ENCODE measurements around the gene CDH2. TPM values are rescaled to one million over a fixed set of nuclear protein-coding genes. Genes with fewer than 3 reads are reported as not detected.

CDH2 gene
- total RNA-seq, 1 donor from 2014 or later = 363 TPM

GRCh38 chr18:28095631-28096030 is 81.3 kb downstream of the CDH2 start:
- no peak overlapping the region for H2AFZ ChIP-seq (ENCODE audit: low read depth, low read length)
- Mint-ChIP-seq H3K9me3 (ENCODE audit: unreplicated experiment) (no peaks in the 10 kb centered on the region), H3K27ac (ENCODE audit: unreplicated experiment) (no peak overlapping the region), H3K27me3 (ENCODE audit: low read depth, unreplicated experiment) (no peaks in the 10 kb centered on the region), H3K4me3 (ENCODE audit: unreplicated experiment) (no peak overlapping the region), H3K36me3 (ENCODE audit: low read depth, unreplicated experiment) (peaks cover 28% of the 10 kb centered on the region), H3K4me1 (ENCODE audit: low read depth, unreplicated experiment) (peaks cover 18% of the 10 kb centered on the region)
- H4K20me1 ChIP-seq (ENCODE audit: insufficient read depth, low read length) = peaks cover 13% of the 10 kb centered on the region
- DNase-seq (ENCODE audit: low read depth) = no peak
- no peak for FAIRE-seq
- no peaks in the 10 kb centered on the region for H3K9me3 ChIP-seq (ENCODE audit: insufficient read depth, low read depth, low read length)
- no peak overlapping the region for H3K4me3 ChIP-seq (ENCODE audit: insufficient read depth, low read depth, low read length)
- peaks cover 4% of the 10 kb centered on the region for H3K4me1 ChIP-seq (ENCODE audit: insufficient read depth, low read length)
- TF ChIP-seq CTCF (IDR thresholded peaks at IDR 0.05; ENCODE audit: insufficient read depth, low read depth, low read length) (no peak), EZH2 (IDR thresholded peaks at IDR 0.05; ENCODE audit: insufficient read depth, low read length) (no peak)
- no peak overlapping the region for H3K4me2 ChIP-seq (ENCODE audit: low read length)
- no peaks in the 10 kb centered on the region for H3K27me3 ChIP-seq (ENCODE audit: insufficient read depth, low read length)
- peaks cover 14% of the 10 kb centered on the region for H3K36me3 ChIP-seq (ENCODE audit: insufficient read depth, low read length)
- peaks cover 97% of the 10 kb centered on the region for H3K79me2 ChIP-seq (ENCODE audit: insufficient read depth, low read length)
- H3K27ac ChIP-seq (ENCODE audit: low read depth, low read length) = peak overlapping the region; percentile 47
- H3K9ac ChIP-seq (ENCODE audit: low read length) = no peak overlapping the region

DNA sequence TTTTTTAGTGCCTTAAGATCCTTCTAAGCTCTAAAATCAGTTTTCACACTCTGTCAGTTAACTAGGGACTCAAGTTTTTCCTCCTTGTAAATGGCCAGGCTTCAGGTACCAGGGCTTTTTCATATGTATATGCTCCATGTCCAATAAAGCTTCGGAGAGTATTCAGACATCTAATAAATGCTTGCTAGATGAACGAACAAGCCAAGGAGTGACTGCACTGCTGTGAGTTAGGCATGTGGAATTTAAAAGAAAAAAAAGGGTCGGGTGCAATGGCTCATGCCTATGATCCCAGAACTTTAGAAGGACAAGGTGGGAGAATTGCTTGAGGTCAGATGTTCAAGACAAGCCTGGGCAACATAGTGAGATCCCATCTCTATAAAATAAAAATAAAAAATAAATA is 81.9 kb downstream of the CDH2 start:
- Mint-ChIP-seq H3K27ac (ENCODE audit: unreplicated experiment) (peak overlapping the region; percentile 34), H3K9me3 (ENCODE audit: unreplicated experiment) (no peaks in the 10 kb centered on the region), H3K4me1 (ENCODE audit: low read depth, unreplicated experiment) (peaks cover 18% of the 10 kb centered on the region), H3K27me3 (ENCODE audit: low read depth, unreplicated experiment) (no peaks in the 10 kb centered on the region), H3K4me3 (ENCODE audit: unreplicated experiment) (no peak overlapping the region), H3K36me3 (ENCODE audit: low read depth, unreplicated experiment) (peaks cover 25% of the 10 kb centered on the region)
- Histone ChIP-seq H3K4me1 (ENCODE audit: insufficient read depth, low read length) (peaks cover 4% of the 10 kb centered on the region), H3K4me2 (ENCODE audit: low read length) (no peak overlapping the region), H3K9ac (ENCODE audit: low read length) (peak overlapping the region; percentile 29), H3K4me3 (ENCODE audit: insufficient read depth, low read depth, low read length) (no peak overlapping the region), H3K27me3 (ENCODE audit: insufficient read depth, low read length) (no peaks in the 10 kb centered on the region), H3K36me3 (ENCODE audit: insufficient read depth, low read length) (peaks cover 10% of the 10 kb centered on the region), H4K20me1 (ENCODE audit: insufficient read depth, low read length) (peaks cover 14% of the 10 kb centered on the region), H3K9me3 (ENCODE audit: insufficient read depth, low read depth, low read length) (no peaks in the 10 kb centered on the region), H3K79me2 (ENCODE audit: insufficient read depth, low read length) (peaks cover 97% of the 10 kb centered on the region), H3K27ac (ENCODE audit: low read depth, low read length) (peak overlapping the region; percentile 28), H2AFZ (ENCODE audit: low read depth, low read length) (no peak overlapping the region)
- DNase-seq (ENCODE audit: low read depth) = peak; percentile 81
- TF ChIP-seq CTCF (IDR thresholded peaks at IDR 0.05; ENCODE audit: insufficient read depth, low read depth, low read length) = no peak
- TF ChIP-seq EZH2 (IDR thresholded peaks at IDR 0.05; ENCODE audit: insufficient read depth, low read length) = no peak
- FAIRE-seq = no peak

DNA sequence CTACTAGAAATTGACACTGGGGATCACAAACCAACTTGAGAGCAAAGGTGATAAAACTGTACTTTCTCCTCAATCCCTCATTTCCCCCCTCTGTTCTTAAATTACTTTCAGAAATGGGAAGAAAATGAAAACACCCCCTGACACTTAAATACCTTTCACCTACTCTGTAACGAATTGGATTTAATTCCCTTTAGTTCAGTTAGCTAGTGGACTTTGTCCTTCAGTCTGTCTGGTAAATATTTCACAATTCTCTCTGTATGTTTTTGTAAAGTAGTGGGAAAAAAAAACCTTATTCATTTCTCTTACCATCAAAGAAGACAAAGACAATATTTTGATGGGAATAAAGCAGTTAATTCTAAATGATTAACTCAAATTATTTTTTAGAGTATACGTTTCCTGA is 85.7 kb downstream of the CDH2 start:
- no peak overlapping the region for H3K4me2 ChIP-seq (ENCODE audit: low read length)
- H3K79me2 ChIP-seq (ENCODE audit: insufficient read depth, low read length) = peaks cover 97% of the 10 kb centered on the region
- peaks cover 22% of the 10 kb centered on the region for H3K4me1 ChIP-seq (ENCODE audit: insufficient read depth, low read length)
- FAIRE-seq (no peak), DNase-seq (ENCODE audit: low read depth) (no peak)
- TF ChIP-seq EZH2 (IDR thresholded peaks at IDR 0.05; ENCODE audit: insufficient read depth, low read length) (no peak), CTCF (IDR thresholded peaks at IDR 0.05; ENCODE audit: insufficient read depth, low read depth, low read length) (no peak)
- no peak overlapping the region for H2AFZ ChIP-seq (ENCODE audit: low read depth, low read length)
- H3K4me1 Mint-ChIP-seq (ENCODE audit: low read depth, unreplicated experiment) = peaks cover 36% of the 10 kb centered on the region
- no peak overlapping the region for H3K4me3 ChIP-seq (ENCODE audit: insufficient read depth, low read depth, low read length)
- no peaks in the 10 kb centered on the region for H3K27me3 ChIP-seq (ENCODE audit: insufficient read depth, low read length)
- no peaks in the 10 kb centered on the region for H3K36me3 ChIP-seq (ENCODE audit: insufficient read depth, low read length)
- no peaks in the 10 kb centered on the region for H3K9me3 ChIP-seq (ENCODE audit: insufficient read depth, low read depth, low read length)
- no peak overlapping the region for H3K4me3 Mint-ChIP-seq (ENCODE audit: unreplicated experiment)
- no peak overlapping the region for H3K27ac Mint-ChIP-seq (ENCODE audit: unreplicated experiment)
- no peak overlapping the region for H3K9ac ChIP-seq (ENCODE audit: low read length)
- H3K27ac ChIP-seq (ENCODE audit: low read depth, low read length) = no peak overlapping the region
- H4K20me1 ChIP-seq (ENCODE audit: insufficient read depth, low read length) = peaks cover 21% of the 10 kb centered on the region
- peaks cover 10% of the 10 kb centered on the region for H3K36me3 Mint-ChIP-seq (ENCODE audit: low read depth, unreplicated experiment)
- no peaks in the 10 kb centered on the region for H3K27me3 Mint-ChIP-seq (ENCODE audit: low read depth, unreplicated experiment)
- no peaks in the 10 kb centered on the region for H3K9me3 Mint-ChIP-seq (ENCODE audit: unreplicated experiment)
